ENCODE measurements around the gene ZSCAN30.

Gene ZSCAN30

GRCh38 chr18:35290094-35290735, at the start of gene ZSCAN30:
TSS of gene ZSCAN30 (minus strand) at chr18:35290229. CDS start at chr18:35264352, 25,877 bp downstream.
- DNase-seq, result peak; percentile 93 to 97

- peak; percentile 61 to 84 for DNase-seq
Measured at GRCh38 chr18:35337286-35337685, 47.3 kb upstream of the ZSCAN30 start.

- no peak for DNase-seq
Measured at GRCh38 chr18:35335866-35336265, 45.8 kb upstream of the ZSCAN30 start.

GRCh38 chr18:35334821-35335220, 44.8 kb upstream of the ZSCAN30 start:
- DNase-seq, result no peak

GRCh38 chr18:35334212-35334611, 44.2 kb upstream of the ZSCAN30 start:
- no peak for DNase-seq

GRCh38 chr18:35331367-35332087, 41.5 kb upstream of the ZSCAN30 start:
- no peak for DNase-seq

GRCh38 chr18:35328868-35329267, 38.8 kb upstream of the ZSCAN30 start:
- DNase-seq, result no peak

GRCh38 chr18:35326695-35327387, 36.8 kb upstream of the ZSCAN30 start:
- DNase-seq, result no peak

- DNase-seq, result no peak
Measured at GRCh38 chr18:35324926-35325655, 35.1 kb upstream of the ZSCAN30 start.

GRCh38 chr18:35322486-35323458, 32.7 kb upstream of the ZSCAN30 start:
- no peak for DNase-seq

- no peak for DNase-seq
Measured at GRCh38 chr18:35311496-35311895, 21.5 kb upstream of the ZSCAN30 start.

- no peak for DNase-seq
Measured at GRCh38 chr18:35306588-35307250, 16.7 kb upstream of the ZSCAN30 start.

- DNase-seq, result no peak
Measured at GRCh38 chr18:35303610-35304009, 13.6 kb upstream of the ZSCAN30 start.

- no peak for DNase-seq
Measured at GRCh38 chr18:35296060-35296459, 6.0 kb upstream of the ZSCAN30 start.

GRCh38 chr18:35291166-35291565, 1.1 kb upstream of the ZSCAN30 start:
- DNase-seq, result no peak

GRCh38 chr18:35289727-35290093, 319 bp downstream of the ZSCAN30 start:
- DNase-seq, result no peak

- peak; percentile 13 to 18 for DNase-seq
Measured at GRCh38 chr18:35289293-35289692, 736 bp downstream of the ZSCAN30 start.

- no peak for DNase-seq
Measured at GRCh38 chr18:35284841-35285240, 5.2 kb downstream of the ZSCAN30 start.

GRCh38 chr18:35283923-35284794, 5.9 kb downstream of the ZSCAN30 start:
- no peak for DNase-seq

GRCh38 chr18:35282353-35282752, 7.7 kb downstream of the ZSCAN30 start:
- no peak for DNase-seq
